ENCODE results near the gene POLR2F. TPM values are rescaled to one million over a fixed set of nuclear protein-coding genes. Genes with fewer than 3 reads are reported as not detected.

The POLR2F gene
- total RNA-seq, 4 donors from 2014 or later, result 57.3 to 73.9 (median 61.6) TPM

- TF ChIP-seq CTCF (IDR thresholded peaks at IDR 0.05), result no peak
- ATAC-seq (ENCODE audit: low FRiP score) (peak; percentile 56), DNase-seq (ENCODE audit: low spot score) (peak; percentile 33)
Measured at GRCh38 chr22:38017272-38017920, 63.9 kb downstream of the POLR2F start.

- ATAC-seq (ENCODE audit: low FRiP score) (no peak), DNase-seq (ENCODE audit: low spot score) (no peak)
- TF ChIP-seq CTCF (IDR thresholded peaks at IDR 0.05), result no peak
Measured at GRCh38 chr22:38017939-38018885, 64.7 kb downstream of the POLR2F start.

Other genes starting within 250 kb of the POLR2F start
- 10 to 100 TPM in 1 of 4 donors, 1 to 10 TPM in 3; 6.5 to 12.0 (median 8.9) TPM for gene GCAT, start 145.8 kb upstream of the POLR2F start, total RNA-seq
- gene GALR3, start 130.3 kb upstream of the POLR2F start, total RNA-seq, result not detected
- gene ANKRD54, start 109.4 kb upstream of the POLR2F start, total RNA-seq, result 10 to 100 TPM; 21.7 to 43.6 (median 28.6) TPM
- gene EIF3L, start 104.3 kb upstream of the POLR2F start, total RNA-seq, result 100 to 1,000 TPM; 303 to 410 (median 328) TPM
- 10 to 100 TPM; 15.4 to 42.4 (median 20.6) TPM for gene MICALL1, start 47.4 kb upstream of the POLR2F start, total RNA-seq
- under 1 TPM in 1 of 4 donors, not detected in 3; 0.56 TPM for gene C22orf23, start 98 bp upstream of the POLR2F start, total RNA-seq
- 1 to 10 TPM in 1 of 4 donors, not detected in 3; 2.5 TPM for gene SOX10, start 30.9 kb downstream of the POLR2F start, total RNA-seq
- gene PICK1, start 103.7 kb downstream of the POLR2F start, total RNA-seq, result 10 to 100 TPM; 16.1 to 43.0 (median 31.6) TPM
- 1 to 10 TPM in 2 of 4 donors, under 1 TPM in 2; 0.24 to 3.2 (median 0.88) TPM for gene SLC16A8, start 130.5 kb downstream of the POLR2F start, total RNA-seq
- 1 to 10 TPM; 2.6 to 4.3 (median 3.2) TPM for gene BAIAP2L2, start 157.0 kb downstream of the POLR2F start, total RNA-seq
- 10 to 100 TPM; 30.8 to 58.5 (median 45.1) TPM for gene PLA2G6, start 228.1 kb downstream of the POLR2F start, total RNA-seq
- gene MAFF, start 248.3 kb downstream of the POLR2F start, total RNA-seq, result 100 to 1,000 TPM in 3 of 4 donors, 10 to 100 TPM in 1; 73.9 to 334 (median 202) TPM

Data from omental fat pad (tissue), 4 donors.